Activated T-cell treated with anti-CD3 and anti-CD28 coated beads for 1 hour (primary cell): ENCODE measurements around the gene CCDC86.
"Not testable (repeated sequence)": the region's sequence is repeated elsewhere in the genome, so short reads cannot be mapped to it uniquely, and the experiment has no call there.

ENCODE experiments used
- DNase-seq: peaks from one replicate; pipeline ENCODE4 v3.0.0-alpha.2; 2020; ENCODE audit warnings: low read depth

CCDC86 gene

GRCh38 chr11:60841797-60842667 is at the start of gene CCDC86:
TSS of gene CCDC86 (plus strand) at chr11:60842113. CDS start at chr11:60842125, 12 bp downstream.
- DNase-seq: peak; percentile 97

GRCh38 chr11:60792521-60792920 is 49.4 kb upstream of the CCDC86 start:
- DNase-seq: no peak

- no peak for DNase-seq
Measured at GRCh38 chr11:60795291-60795690, 46.6 kb upstream of the CCDC86 start.

- DNase-seq: no peak
Measured at GRCh38 chr11:60797846-60798630, 43.9 kb upstream of the CCDC86 start.

- no peak for DNase-seq
Measured at GRCh38 chr11:60798631-60799030, 43.3 kb upstream of the CCDC86 start.

- DNase-seq: no peak
Measured at GRCh38 chr11:60801194-60801593, 40.7 kb upstream of the CCDC86 start.

GRCh38 chr11:60803273-60803936 is 38.5 kb upstream of the CCDC86 start:
- no peak for DNase-seq

GRCh38 chr11:60809249-60809648 is 32.7 kb upstream of the CCDC86 start:
- no peak for DNase-seq

GRCh38 chr11:60809691-60810090 is 32.2 kb upstream of the CCDC86 start:
- no peak for DNase-seq

- no peak for DNase-seq
Measured at GRCh38 chr11:60810151-60810550, 31.8 kb upstream of the CCDC86 start.

- DNase-seq: no peak
Measured at GRCh38 chr11:60810569-60810968, 31.3 kb upstream of the CCDC86 start.

GRCh38 chr11:60813324-60813723 is 28.6 kb upstream of the CCDC86 start:
- DNase-seq: no peak

- DNase-seq: no peak
Measured at GRCh38 chr11:60814112-60814511, 27.8 kb upstream of the CCDC86 start.

- no peak for DNase-seq
Measured at GRCh38 chr11:60816590-60817157, 25.2 kb upstream of the CCDC86 start.

- no peak for DNase-seq
Measured at GRCh38 chr11:60818057-60818456, 23.9 kb upstream of the CCDC86 start.

- no peak for DNase-seq
Measured at GRCh38 chr11:60821827-60822599, 19.9 kb upstream of the CCDC86 start.

GRCh38 chr11:60823745-60824306 is 18.1 kb upstream of the CCDC86 start:
- DNase-seq: not testable (repeated sequence)

- DNase-seq: no peak
Measured at GRCh38 chr11:60825118-60825517, 16.8 kb upstream of the CCDC86 start.

- DNase-seq: no peak
Measured at GRCh38 chr11:60825790-60826189, 16.1 kb upstream of the CCDC86 start.

GRCh38 chr11:60830478-60831142 is 11.3 kb upstream of the CCDC86 start:
- no peak for DNase-seq

GRCh38 chr11:60831143-60831500 is 10.8 kb upstream of the CCDC86 start:
- peak; percentile 78 for DNase-seq
